GM18870 (cell line): ENCODE data around the gene MAPK8IP1.

Experiments
- ATAC-seq: cut with Tn5 transposase; IDR thresholded peaks from one replicate; pipeline ENCODE4 v1.9.1; 2021; ENCODE audit warnings: moderate library complexity; ENCODE audit not compliant: unreplicated experiment

MAPK8IP1 gene

GRCh38 chr11:45924036-45924915, 38.8 kb downstream of the MAPK8IP1 start:
- no peak for ATAC-seq

GRCh38 chr11:45924927-45925326, 39.5 kb downstream of the MAPK8IP1 start:
- ATAC-seq, result no peak

GRCh38 chr11:45925550-45925949, 40.1 kb downstream of the MAPK8IP1 start:
- no peak for ATAC-seq

GRCh38 chr11:45926001-45926401, 40.5 kb downstream of the MAPK8IP1 start:
- ATAC-seq, result no peak

- no peak for ATAC-seq
Measured at GRCh38 chr11:45926536-45927331, 41.3 kb downstream of the MAPK8IP1 start.

- no peak for ATAC-seq
Measured at GRCh38 chr11:45927332-45927683, 41.9 kb downstream of the MAPK8IP1 start.

GRCh38 chr11:45927684-45928413, 42.4 kb downstream of the MAPK8IP1 start:
- no peak for ATAC-seq

- ATAC-seq, result no peak
Measured at GRCh38 chr11:45928535-45929215, 43.2 kb downstream of the MAPK8IP1 start.

GRCh38 chr11:45929486-45930030, 44.1 kb downstream of the MAPK8IP1 start:
- no peak for ATAC-seq

- peak; percentile 91 for ATAC-seq
Measured at GRCh38 chr11:45930031-45930794, 44.8 kb downstream of the MAPK8IP1 start.

- no peak for ATAC-seq
Measured at GRCh38 chr11:45930951-45931570, 45.6 kb downstream of the MAPK8IP1 start.

- ATAC-seq, result no peak
Measured at GRCh38 chr11:45931739-45932138, 46.3 kb downstream of the MAPK8IP1 start.

- ATAC-seq, result no peak
Measured at GRCh38 chr11:45932217-45932616, 46.8 kb downstream of the MAPK8IP1 start.

GRCh38 chr11:45933131-45933831, 47.8 kb downstream of the MAPK8IP1 start:
- no peak for ATAC-seq

- no peak for ATAC-seq
Measured at GRCh38 chr11:45933846-45934579, 48.6 kb downstream of the MAPK8IP1 start.

- ATAC-seq, result no peak
Measured at GRCh38 chr11:45934580-45935318, 49.3 kb downstream of the MAPK8IP1 start.

- ATAC-seq, result no peak
Measured at GRCh38 chr11:45935349-45936064, 50.1 kb downstream of the MAPK8IP1 start.
